M059J (cell line): ENCODE data around the gene STX8. TPM values are rescaled to one million over a fixed set of nuclear protein-coding genes. Genes with fewer than 3 reads are reported as not detected.

Experiments used
- DNase-seq: peaks from one replicate; pipeline ENCODE4 v3.0.0-alpha.2; 2012; ENCODE audit warnings: low read depth
- total RNA-seq: library from RNA; depleted of rRNA; stranded (reverse); fragments of >200 nt; shearing (Covaris generic); gene quantifications from 2 replicates; pipeline ENCODE4 v1.2.3, GENCODE V29; 2014; rRNA removed

STX8 gene
- total RNA-seq, 1 experiment from 2014 or later = 93.0 TPM

- peak; percentile 13 for DNase-seq
Observed at GRCh38 chr17:9211133-9211765, 364.4 kb downstream of the STX8 start.

DNA sequence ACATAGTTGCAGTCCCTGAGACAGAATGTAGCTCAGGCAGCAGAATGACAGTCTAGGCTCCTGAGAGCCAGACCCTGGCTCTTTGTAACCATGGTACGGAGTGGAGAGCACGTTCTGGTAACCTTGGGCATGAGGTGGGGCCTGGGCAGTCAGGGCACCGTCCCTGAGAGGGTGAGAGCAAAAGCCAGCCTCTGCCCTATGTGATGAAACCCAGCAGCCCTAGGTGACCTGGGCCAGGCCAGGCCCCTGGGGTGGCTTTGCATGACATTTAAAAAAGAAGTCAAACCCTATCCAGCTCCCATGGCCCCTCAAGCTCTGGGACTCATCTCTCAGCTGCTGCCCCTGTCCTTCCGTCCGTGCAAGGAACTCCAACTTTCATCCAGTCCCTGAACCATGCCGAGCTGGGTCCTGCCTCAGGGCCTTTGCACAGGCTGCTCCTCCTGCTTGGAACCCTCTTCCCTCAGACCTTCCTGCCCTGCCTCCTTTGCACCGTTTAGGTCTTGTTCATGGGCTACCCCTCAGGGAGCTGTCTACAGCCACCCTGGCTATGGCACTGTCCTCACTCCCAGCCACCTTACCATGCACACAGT is 365.7 kb downstream of the STX8 start:
- no peak for DNase-seq

GRCh38 chr17:9209347-9209746 is 366.3 kb downstream of the STX8 start:
- DNase-seq = no peak

- DNase-seq = no peak
Observed at GRCh38 chr17:9208381-9209105, 367.1 kb downstream of the STX8 start.

GRCh38 chr17:9206741-9207332 is 368.8 kb downstream of the STX8 start:
- no peak for DNase-seq

DNA sequence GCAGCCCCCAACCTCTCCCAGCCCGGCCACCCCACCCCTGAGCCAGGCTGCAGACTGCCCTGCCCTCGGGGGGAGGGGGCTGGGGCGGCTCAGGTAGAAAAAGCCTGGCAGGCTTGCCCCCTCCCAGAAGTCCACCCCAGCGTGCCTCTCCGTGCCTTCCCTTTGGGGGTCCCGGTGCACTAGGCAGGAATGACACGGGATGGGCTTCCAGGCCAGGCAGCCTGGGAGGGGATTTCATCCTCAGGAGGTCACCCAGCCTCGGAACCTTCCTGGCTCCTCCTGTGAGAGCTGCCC is 369.3 kb downstream of the STX8 start:
- DNase-seq = no peak

DNA sequence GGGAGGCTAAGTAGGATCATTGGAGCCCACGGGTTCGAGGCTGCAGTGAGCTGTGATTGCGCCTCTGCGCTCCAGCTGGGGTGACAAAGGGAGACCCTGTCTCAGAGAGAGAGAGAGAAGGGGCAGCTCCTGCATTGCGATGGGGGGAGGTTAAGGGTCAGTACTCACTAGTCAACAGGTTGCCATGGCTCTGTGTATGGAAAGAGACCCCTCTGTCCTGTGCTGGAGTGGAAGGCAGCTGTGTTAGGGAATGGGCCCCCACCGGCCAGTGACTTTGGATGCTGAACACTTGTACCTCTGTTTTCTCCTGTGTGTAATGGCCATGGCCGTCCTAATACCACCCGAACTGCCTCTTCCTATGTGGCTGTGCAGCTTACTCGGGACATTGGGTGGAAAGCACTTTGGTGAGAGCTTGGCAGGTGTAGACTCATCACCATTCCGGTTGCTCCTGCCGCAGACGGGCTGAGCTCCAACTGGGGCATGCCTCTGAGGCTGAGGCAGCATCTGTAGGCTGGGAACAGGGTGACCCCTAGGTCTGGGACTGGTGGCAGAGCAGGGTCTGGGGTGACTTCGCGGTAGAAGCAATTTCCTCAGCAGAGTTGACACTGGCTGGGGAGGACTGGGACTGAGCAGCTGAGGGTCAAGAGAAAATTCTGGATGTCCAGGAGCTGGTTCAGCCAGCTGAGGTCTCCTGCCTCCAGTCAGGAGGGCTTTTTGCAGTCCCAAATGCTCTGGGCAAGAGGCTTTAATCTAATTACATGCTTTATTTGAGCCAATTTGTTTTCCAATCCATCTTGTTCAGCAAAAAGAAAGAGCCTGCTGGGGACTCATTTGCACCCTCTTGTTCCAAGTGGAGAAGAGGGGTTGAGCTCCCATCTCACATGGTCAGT is 369.9 kb downstream of the STX8 start:
- DNase-seq = no peak

DNA sequence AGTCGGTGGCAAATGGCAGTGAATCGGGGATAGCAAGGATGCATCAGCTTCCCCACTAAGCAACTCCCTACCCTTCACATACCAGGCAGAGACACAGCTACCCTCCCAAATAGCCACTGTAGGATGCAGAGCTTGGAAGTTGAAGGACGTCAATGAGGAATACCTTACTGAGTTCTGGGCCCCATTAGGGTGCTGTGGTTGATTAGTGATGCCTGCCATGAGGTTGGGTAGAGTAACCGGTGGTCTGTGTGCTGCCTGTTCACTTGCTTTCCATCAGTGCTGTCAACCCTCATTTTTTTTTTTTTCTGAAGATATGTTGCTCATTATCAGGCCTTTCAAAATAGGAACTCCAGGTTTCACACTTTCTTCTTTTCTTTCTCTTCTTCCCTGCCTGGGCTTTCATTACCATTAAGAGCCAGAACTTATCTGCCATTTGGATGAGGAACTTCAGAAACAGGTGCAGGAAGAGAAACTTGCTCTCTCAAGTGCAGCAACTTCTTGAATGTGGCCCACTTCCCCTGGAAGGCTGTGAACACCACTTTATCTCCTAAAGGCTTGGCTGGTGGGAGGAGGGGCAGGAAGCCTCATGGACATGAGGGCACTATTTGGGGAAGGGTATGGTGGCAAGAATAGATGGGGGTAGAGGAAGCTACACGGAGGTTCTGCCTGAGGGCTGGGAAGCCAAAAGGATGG is 370.8 kb downstream of the STX8 start:
- DNase-seq = no peak

DNA sequence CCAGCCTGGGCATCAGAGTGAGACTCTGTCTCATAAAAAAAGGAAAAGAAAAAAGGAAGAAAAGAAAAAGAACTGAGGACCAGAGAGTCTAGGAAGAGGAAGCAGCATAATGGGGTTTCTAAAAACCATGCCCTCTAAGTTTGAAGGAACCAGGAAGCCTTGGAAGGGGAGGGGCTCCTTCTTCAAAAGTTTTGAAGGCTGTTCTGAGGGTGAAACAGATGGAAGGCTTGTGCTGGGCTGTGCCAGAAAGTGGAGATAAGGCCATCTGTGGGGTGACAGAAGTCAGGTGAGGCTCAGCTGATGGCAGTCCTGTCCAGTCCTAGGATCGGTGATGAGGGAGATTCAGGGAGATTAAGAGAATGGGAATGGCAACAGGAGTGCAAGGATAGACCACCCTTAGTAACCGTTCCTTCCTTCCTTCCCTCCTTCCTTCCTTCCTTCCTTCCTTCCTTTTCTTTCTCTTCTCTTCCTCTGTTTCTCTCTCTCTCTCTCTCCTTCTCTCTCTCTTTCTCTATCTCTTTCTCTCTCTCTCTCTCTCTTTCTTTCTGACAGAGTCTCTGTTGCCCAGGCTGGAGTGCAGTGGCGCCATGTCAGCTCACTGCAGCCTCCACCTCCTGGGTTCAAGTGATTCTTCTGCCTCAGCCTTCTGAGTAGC is 371.7 kb downstream of the STX8 start:
- DNase-seq = no peak

GRCh38 chr17:9202532-9202931 is 373.1 kb downstream of the STX8 start:
- DNase-seq = no peak

- no peak for DNase-seq
Observed at GRCh38 chr17:9200699-9201359, 374.8 kb downstream of the STX8 start.

Other genes with a start within 250 kb of the STX8 start
- gene CFAP52, start 822 bp upstream of the STX8 start, total RNA-seq = not detected in 2 replicates
- gene USP43, start 69.7 kb upstream of the STX8 start, total RNA-seq = 0.27 and 1.7 TPM in 2 replicates
- gene DHRS7C, start 215.8 kb upstream of the STX8 start, total RNA-seq = not detected in 2 replicates
- gene GSG1L2, start 246.3 kb upstream of the STX8 start, total RNA-seq = not detected in 2 replicates